ENCODE data around the gene DUSP5. TPM values are rescaled to one million over a fixed set of nuclear protein-coding genes. Genes with fewer than 3 reads are reported as not detected.

Gene DUSP5
- total RNA-seq, 1 donor: 10.1 TPM

GRCh38 chr10:110513949-110514348 is 16.2 kb downstream of the DUSP5 start:
- H3K79me2 ChIP-seq (ENCODE audit: insufficient read depth, low read length): peaks cover 29% of the 10 kb centered on the region
- no peaks in the 10 kb centered on the region for H3K27me3 ChIP-seq (ENCODE audit: insufficient read depth, low read length)
- TF ChIP-seq CTCF (IDR thresholded peaks at IDR 0.05; ENCODE audit: extremely low read depth, low read depth, low read length): no peak
- H3K27ac ChIP-seq (ENCODE audit: low read depth, low read length): no peak overlapping the region
- no peak overlapping the region for H2AFZ ChIP-seq (ENCODE audit: low read length)
- no peaks in the 10 kb centered on the region for H3K9me3 ChIP-seq (ENCODE audit: low read depth, low read length)
- no peaks in the 10 kb centered on the region for H4K20me1 ChIP-seq (ENCODE audit: insufficient read depth, low read length)
- H3K4me2 ChIP-seq (ENCODE audit: insufficient read depth, low read length): no peak overlapping the region
- H3K36me3 ChIP-seq (ENCODE audit: insufficient read depth, low read length): peaks cover 34% of the 10 kb centered on the region
- DNase-seq (ENCODE audit: insufficient read length, low spot score, missing footprints): no peak
- peaks cover 29% of the 10 kb centered on the region for H3K4me1 ChIP-seq (ENCODE audit: insufficient read depth, low read length)
- no peak overlapping the region for H3K4me3 ChIP-seq (ENCODE audit: insufficient read depth, low read length)

GRCh38 chr10:110514848-110515247 is 17.1 kb downstream of the DUSP5 start:
- Histone ChIP-seq H3K4me1 (ENCODE audit: insufficient read depth, low read length) (peaks cover 28% of the 10 kb centered on the region), H2AFZ (ENCODE audit: low read length) (no peak overlapping the region), H3K79me2 (ENCODE audit: insufficient read depth, low read length) (peaks cover 20% of the 10 kb centered on the region), H3K9me3 (ENCODE audit: low read depth, low read length) (no peaks in the 10 kb centered on the region), H3K27me3 (ENCODE audit: insufficient read depth, low read length) (no peaks in the 10 kb centered on the region), H3K4me3 (ENCODE audit: insufficient read depth, low read length) (no peak overlapping the region), H3K36me3 (ENCODE audit: insufficient read depth, low read length) (peaks cover 26% of the 10 kb centered on the region), H4K20me1 (ENCODE audit: insufficient read depth, low read length) (no peaks in the 10 kb centered on the region), H3K4me2 (ENCODE audit: insufficient read depth, low read length) (no peak overlapping the region), H3K27ac (ENCODE audit: low read depth, low read length) (no peak overlapping the region)
- TF ChIP-seq CTCF (IDR thresholded peaks at IDR 0.05; ENCODE audit: extremely low read depth, low read depth, low read length): no peak
- DNase-seq (ENCODE audit: insufficient read length, low spot score, missing footprints): no peak

- no peak for DNase-seq (ENCODE audit: insufficient read length, low spot score, missing footprints)
- no peaks in the 10 kb centered on the region for H4K20me1 ChIP-seq (ENCODE audit: insufficient read depth, low read length)
- no peaks in the 10 kb centered on the region for H3K27me3 ChIP-seq (ENCODE audit: insufficient read depth, low read length)
- TF ChIP-seq CTCF (IDR thresholded peaks at IDR 0.05; ENCODE audit: extremely low read depth, low read depth, low read length): no peak
- no peak overlapping the region for H3K4me3 ChIP-seq (ENCODE audit: insufficient read depth, low read length)
- H3K9me3 ChIP-seq (ENCODE audit: low read depth, low read length): no peaks in the 10 kb centered on the region
- H3K27ac ChIP-seq (ENCODE audit: low read depth, low read length): no peak overlapping the region
- H3K79me2 ChIP-seq (ENCODE audit: insufficient read depth, low read length): peaks cover 8% of the 10 kb centered on the region
- no peak overlapping the region for H2AFZ ChIP-seq (ENCODE audit: low read length)
- H3K4me1 ChIP-seq (ENCODE audit: insufficient read depth, low read length): peaks cover 13% of the 10 kb centered on the region
- no peak overlapping the region for H3K4me2 ChIP-seq (ENCODE audit: insufficient read depth, low read length)
- peaks cover 12% of the 10 kb centered on the region for H3K36me3 ChIP-seq (ENCODE audit: insufficient read depth, low read length)
Measured at GRCh38 chr10:110516815-110517492, 19.2 kb downstream of the DUSP5 start.

- peak; percentile 59 for DNase-seq (ENCODE audit: insufficient read length, low spot score, missing footprints)
- no peaks in the 10 kb centered on the region for H3K27me3 ChIP-seq (ENCODE audit: insufficient read depth, low read length)
- no peaks in the 10 kb centered on the region for H3K79me2 ChIP-seq (ENCODE audit: insufficient read depth, low read length)
- no peaks in the 10 kb centered on the region for H3K9me3 ChIP-seq (ENCODE audit: low read depth, low read length)
- no peaks in the 10 kb centered on the region for H4K20me1 ChIP-seq (ENCODE audit: insufficient read depth, low read length)
- peaks cover 30% of the 10 kb centered on the region for H3K4me1 ChIP-seq (ENCODE audit: insufficient read depth, low read length)
- H2AFZ ChIP-seq (ENCODE audit: low read length): no peak overlapping the region
- no peak overlapping the region for H3K4me3 ChIP-seq (ENCODE audit: insufficient read depth, low read length)
- no peaks in the 10 kb centered on the region for H3K36me3 ChIP-seq (ENCODE audit: insufficient read depth, low read length)
- TF ChIP-seq CTCF (IDR thresholded peaks at IDR 0.05; ENCODE audit: extremely low read depth, low read depth, low read length): no peak
- H3K27ac ChIP-seq (ENCODE audit: low read depth, low read length): no peak overlapping the region
- H3K4me2 ChIP-seq (ENCODE audit: insufficient read depth, low read length): no peak overlapping the region
Measured at GRCh38 chr10:110522365-110522988, 24.8 kb downstream of the DUSP5 start.

Measured in osteoblast (primary cell).